Activated CD4-positive, alpha-beta T cell treated with anti-CD3 and anti-CD28 coated beads, Interleukin-2, amount 50 U/mL, for 16 hours (primary cell): ENCODE measurements around the gene SEC23B.

Source experiments
- DNase-seq: peaks from one replicate; pipeline ENCODE4 v3.0.0-alpha.2; 2020

SEC23B gene

GRCh38 chr20:18527339-18527738 lies 19.6 kb downstream of the SEC23B start:
- DNase-seq: no peak

- no peak for DNase-seq
These were observed 20.1 kb downstream of the SEC23B start for GRCh38 chr20:18527836-18528235.

GRCh38 chr20:18529041-18529440 lies 21.3 kb downstream of the SEC23B start:
- DNase-seq: no peak

- no peak for DNase-seq
These were observed 24.9 kb downstream of the SEC23B start for GRCh38 chr20:18532626-18533025.

- DNase-seq: no peak
These were observed 25.8 kb downstream of the SEC23B start for GRCh38 chr20:18533491-18533890.

- no peak for DNase-seq
These were observed 26.4 kb downstream of the SEC23B start for GRCh38 chr20:18533978-18534644.

- DNase-seq: no peak
These were observed 29.9 kb downstream of the SEC23B start for GRCh38 chr20:18537651-18538050.

- DNase-seq: no peak
These were observed 34.0 kb downstream of the SEC23B start for GRCh38 chr20:18541741-18542140.

- no peak for DNase-seq
These were observed 35.5 kb downstream of the SEC23B start for GRCh38 chr20:18543216-18543615.

- no peak for DNase-seq
These were observed 36.2 kb downstream of the SEC23B start for GRCh38 chr20:18543932-18544331.

- no peak for DNase-seq
These were observed 37.8 kb downstream of the SEC23B start for GRCh38 chr20:18545566-18545965.

- DNase-seq: no peak
These were observed 40.7 kb downstream of the SEC23B start for GRCh38 chr20:18548465-18548864.

GRCh38 chr20:18553746-18554145 lies 46.0 kb downstream of the SEC23B start:
- no peak for DNase-seq

- DNase-seq: peak; percentile 96
These were observed 59.4 kb downstream of the SEC23B start, which contains the start of gene SMIM26 for GRCh38 chr20:18566892-18567738. SMIM26 (plus strand) TSS chr20:18567432; CDS start chr20:18567479, 47 bp downstream.

- DNase-seq: no peak
These were observed 60.0 kb downstream of the SEC23B start for GRCh38 chr20:18567739-18568091.

GRCh38 chr20:18571009-18571408 lies 63.3 kb downstream of the SEC23B start:
- DNase-seq: no peak

GRCh38 chr20:18571578-18571977 lies 63.8 kb downstream of the SEC23B start:
- DNase-seq: no peak

- DNase-seq: no peak
These were observed 70.2 kb downstream of the SEC23B start for GRCh38 chr20:18577942-18578341.

- no peak for DNase-seq
These were observed 70.8 kb downstream of the SEC23B start for GRCh38 chr20:18578581-18578980.

- DNase-seq: no peak
These were observed 72.3 kb downstream of the SEC23B start for GRCh38 chr20:18580012-18580411.

GRCh38 chr20:18585134-18585533 lies 77.4 kb downstream of the SEC23B start:
- no peak for DNase-seq

GRCh38 chr20:18587665-18588573 lies 80.2 kb downstream of the SEC23B start, which contains the start of gene DTD1:
DTD1 (plus strand) TSS chr20:18588054; CDS start chr20:18588073, 19 bp downstream.
- DNase-seq: peak; percentile 94

GRCh38 chr20:18588574-18588933 lies 80.8 kb downstream of the SEC23B start:
- DNase-seq: no peak
